Stimulated activated effector memory CD8-positive, alpha-beta T cell treated with anti-CD3 and anti-CD28 coated beads, Interleukin-12 subunit alpha, Interleukin-12 subunit beta, amount 100 ng/mL, for 72 hours (primary cell): ENCODE results near the gene CACNA2D1.

Experiments
- ATAC-seq: fragments of 150-1000 bp; cut with Tn5 transposase; 2 replicates; pipeline ENCODE4 v1.10.0; 2021
- DNase-seq, 2 donors: peaks; one replicate each; pipeline ENCODE4 v3.0.0; 2021 to 2022; ENCODE audit warnings: low spot score in 2 of 2
- H3K27ac Mint-ChIP-seq: one replicate; pipeline ENCODE4 v1.8.0; 2022; ENCODE audit warnings: mild to moderate bottlenecking, mixed read lengths
- H3K36me3 Mint-ChIP-seq: one replicate; pipeline ENCODE4 v1.8.0; 2022; ENCODE audit warnings: mild to moderate bottlenecking, mixed read lengths
- H3K4me1 Mint-ChIP-seq: one replicate; pipeline ENCODE4 v1.8.0; 2022; ENCODE audit warnings: mixed read lengths
- H3K4me3 Mint-ChIP-seq: one replicate; pipeline ENCODE4 v1.8.0; 2022; ENCODE audit warnings: mild to moderate bottlenecking, mixed read lengths
- H3K9me3 Mint-ChIP-seq: one replicate; pipeline ENCODE4 v1.8.0; 2022; ENCODE audit warnings: mixed read lengths

CACNA2D1 gene

DNA sequence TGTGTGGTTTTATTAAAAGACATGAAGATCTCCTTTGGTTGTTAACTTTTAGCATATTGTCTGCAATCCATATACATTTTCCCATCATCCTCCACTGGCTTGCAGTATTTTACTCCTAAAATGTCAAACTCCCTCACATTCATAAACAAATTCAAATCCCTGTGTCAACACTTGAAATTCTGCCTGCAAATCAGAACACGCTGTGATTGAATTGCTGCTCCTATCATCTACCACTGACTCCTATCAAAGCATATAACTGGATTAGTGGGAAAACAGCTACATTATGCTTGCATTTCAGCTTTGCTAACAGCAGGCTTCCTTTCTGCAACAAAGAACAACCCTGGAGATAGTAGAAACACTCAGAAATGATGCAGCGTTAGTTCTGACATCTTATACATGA is 392.0 kb downstream of the CACNA2D1 start:
- ATAC-seq, result no peak
- H3K9me3 Mint-ChIP-seq, result peaks cover 3% of the 10 kb centered on the region
- H3K4me1 Mint-ChIP-seq, result no peaks in the 10 kb centered on the region
- no peaks in the 10 kb centered on the region for H3K36me3 Mint-ChIP-seq
- no peak for DNase-seq
- H3K4me3 Mint-ChIP-seq, result no peak overlapping the region
- H3K27ac Mint-ChIP-seq, result no peak overlapping the region

DNA sequence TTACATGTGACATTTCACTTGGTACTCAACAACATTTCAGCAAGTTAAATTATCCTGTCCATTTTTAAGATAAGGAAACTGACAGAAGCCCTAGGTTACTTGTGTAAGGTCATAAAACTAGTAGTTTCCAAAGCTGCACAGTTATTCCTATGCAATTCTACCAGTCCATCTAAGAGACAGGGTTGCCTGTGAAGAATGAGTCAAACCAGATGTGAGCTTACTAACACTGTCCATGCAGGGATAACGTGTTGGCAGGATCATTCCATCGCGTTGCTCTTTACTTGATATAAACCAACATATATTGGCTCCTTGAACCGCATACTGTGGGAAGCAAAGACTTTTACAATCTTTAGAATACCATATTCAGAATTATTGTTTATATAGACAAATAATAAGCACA is 392.8 kb downstream of the CACNA2D1 start:
- Mint-ChIP-seq H3K4me1 (no peaks in the 10 kb centered on the region), H3K4me3 (no peak overlapping the region), H3K36me3 (no peaks in the 10 kb centered on the region), H3K27ac (no peak overlapping the region), H3K9me3 (peaks cover 3% of the 10 kb centered on the region)
- DNase-seq (no peak), ATAC-seq (no peak)

DNA sequence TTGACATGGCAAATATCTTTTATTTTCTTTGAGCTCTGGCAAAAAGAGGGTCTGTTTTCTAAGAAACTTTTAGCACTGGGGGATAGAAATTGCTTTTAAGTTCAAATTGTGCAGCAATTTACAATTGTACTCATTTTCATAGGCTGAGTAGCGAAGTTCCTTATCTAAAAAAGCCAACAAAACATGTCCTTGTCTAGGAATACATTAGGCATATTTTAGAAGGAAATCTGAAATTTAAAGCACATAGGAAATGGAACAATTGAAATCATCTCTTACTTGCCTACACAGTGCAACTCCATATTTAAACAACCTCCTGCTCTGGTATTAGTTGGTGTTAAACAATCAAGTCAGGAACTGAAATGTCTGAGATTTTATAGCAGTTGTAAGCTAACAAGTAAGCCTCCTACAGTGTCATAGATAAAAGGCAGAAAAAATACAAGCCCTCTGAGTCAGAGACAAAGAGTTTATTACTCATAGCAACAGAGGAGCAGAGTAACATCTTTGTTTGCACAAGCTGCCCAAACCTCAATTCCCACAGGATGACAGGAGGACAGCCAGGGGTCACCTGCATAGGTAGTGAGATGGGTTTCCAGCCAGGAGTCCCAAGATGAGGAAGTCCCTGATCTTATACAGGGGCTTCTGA is 393.6 kb downstream of the CACNA2D1 start:
- no peak for DNase-seq
- ATAC-seq, result no peak

DNA sequence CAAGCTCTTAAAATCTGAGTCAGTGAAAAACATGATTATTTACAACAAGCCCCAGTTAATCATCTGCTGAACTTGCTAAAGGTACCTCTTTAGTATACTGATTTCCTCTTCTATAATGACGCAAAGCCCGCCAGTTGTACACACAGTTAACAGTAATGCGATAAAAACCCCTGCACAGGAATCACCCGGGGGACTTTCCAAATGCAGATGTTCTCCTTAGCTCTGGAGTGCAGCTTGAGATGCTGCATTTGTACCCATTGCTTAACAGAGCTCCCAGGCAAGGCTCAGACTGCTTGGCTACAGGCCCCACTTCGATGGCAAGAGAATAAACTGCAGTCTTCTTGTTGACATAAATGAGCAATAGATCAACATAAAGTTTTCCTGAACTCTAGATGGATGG is 394.1 kb downstream of the CACNA2D1 start:
- no peak for ATAC-seq

More for the DNA sequence above, 393.6 kb downstream of the CACNA2D1 start:
- no peaks in the 10 kb centered on the region for H3K36me3 Mint-ChIP-seq
- no peak overlapping the region for H3K4me3 Mint-ChIP-seq
- no peak overlapping the region for H3K27ac Mint-ChIP-seq
- peaks cover 3% of the 10 kb centered on the region for H3K9me3 Mint-ChIP-seq
- no peaks in the 10 kb centered on the region for H3K4me1 Mint-ChIP-seq

DNA sequence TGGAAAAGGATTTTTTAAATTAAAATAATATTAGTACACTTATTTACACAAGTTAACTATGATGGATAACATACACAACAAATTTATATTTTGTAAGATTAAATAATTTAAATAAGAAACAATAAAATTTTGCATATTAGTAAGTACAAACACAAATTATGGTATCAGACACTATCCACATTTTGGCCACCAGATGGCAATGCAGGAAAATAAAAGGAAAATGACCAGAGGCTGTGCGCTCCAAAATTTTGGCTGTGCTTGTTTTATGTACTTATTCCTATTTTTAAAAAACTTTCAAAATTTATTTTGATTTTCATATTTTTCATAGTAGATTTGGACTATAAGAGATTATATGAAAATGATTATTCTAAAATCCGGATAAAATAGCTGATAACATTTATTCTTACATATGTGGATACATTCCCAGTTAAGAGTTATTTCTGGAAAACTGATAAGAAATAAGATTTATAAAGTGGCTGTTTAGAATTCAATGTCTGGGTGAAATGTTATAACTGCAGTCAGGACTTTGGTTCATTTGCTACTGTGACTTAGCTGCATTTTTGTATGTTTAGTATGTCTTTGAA is 399.0 kb downstream of the CACNA2D1 start:
- H3K4me1 Mint-ChIP-seq, result no peaks in the 10 kb centered on the region
- no peak overlapping the region for H3K4me3 Mint-ChIP-seq
- no peak for ATAC-seq
- no peak overlapping the region for H3K27ac Mint-ChIP-seq
- H3K36me3 Mint-ChIP-seq, result no peaks in the 10 kb centered on the region
- H3K9me3 Mint-ChIP-seq, result peaks cover 3% of the 10 kb centered on the region
- DNase-seq, result no peak

More for the DNA sequence above, 394.1 kb downstream of the CACNA2D1 start:
- H3K9me3 Mint-ChIP-seq, result peaks cover 3% of the 10 kb centered on the region
- H3K4me3 Mint-ChIP-seq, result no peak overlapping the region
- DNase-seq, result no peak
- H3K36me3 Mint-ChIP-seq, result no peaks in the 10 kb centered on the region
- H3K4me1 Mint-ChIP-seq, result no peaks in the 10 kb centered on the region
- no peak overlapping the region for H3K27ac Mint-ChIP-seq

DNA sequence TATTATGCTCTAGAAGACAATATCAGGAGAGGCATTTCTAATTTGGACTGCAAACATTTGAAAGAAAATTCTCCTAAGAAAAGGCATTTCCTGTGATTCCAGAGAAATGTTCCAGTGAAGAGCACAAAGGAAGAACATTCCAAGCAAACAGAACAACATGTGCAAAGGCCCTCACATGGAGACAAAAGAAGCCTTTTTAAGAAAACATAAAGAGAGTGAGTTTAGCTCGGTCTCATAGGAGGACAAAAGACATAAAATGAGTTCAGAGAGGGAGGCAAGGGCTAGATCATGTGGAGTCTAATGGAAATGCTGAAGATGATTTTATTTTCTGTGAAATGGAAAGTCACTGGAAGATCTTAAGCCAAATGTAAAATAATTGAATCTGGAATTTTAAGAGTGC is 404.0 kb downstream of the CACNA2D1 start:
- Mint-ChIP-seq H3K27ac (no peak overlapping the region), H3K4me1 (no peaks in the 10 kb centered on the region), H3K9me3 (no peaks in the 10 kb centered on the region), H3K4me3 (no peak overlapping the region), H3K36me3 (no peaks in the 10 kb centered on the region)
- DNase-seq (no peak), ATAC-seq (no peak)

DNA sequence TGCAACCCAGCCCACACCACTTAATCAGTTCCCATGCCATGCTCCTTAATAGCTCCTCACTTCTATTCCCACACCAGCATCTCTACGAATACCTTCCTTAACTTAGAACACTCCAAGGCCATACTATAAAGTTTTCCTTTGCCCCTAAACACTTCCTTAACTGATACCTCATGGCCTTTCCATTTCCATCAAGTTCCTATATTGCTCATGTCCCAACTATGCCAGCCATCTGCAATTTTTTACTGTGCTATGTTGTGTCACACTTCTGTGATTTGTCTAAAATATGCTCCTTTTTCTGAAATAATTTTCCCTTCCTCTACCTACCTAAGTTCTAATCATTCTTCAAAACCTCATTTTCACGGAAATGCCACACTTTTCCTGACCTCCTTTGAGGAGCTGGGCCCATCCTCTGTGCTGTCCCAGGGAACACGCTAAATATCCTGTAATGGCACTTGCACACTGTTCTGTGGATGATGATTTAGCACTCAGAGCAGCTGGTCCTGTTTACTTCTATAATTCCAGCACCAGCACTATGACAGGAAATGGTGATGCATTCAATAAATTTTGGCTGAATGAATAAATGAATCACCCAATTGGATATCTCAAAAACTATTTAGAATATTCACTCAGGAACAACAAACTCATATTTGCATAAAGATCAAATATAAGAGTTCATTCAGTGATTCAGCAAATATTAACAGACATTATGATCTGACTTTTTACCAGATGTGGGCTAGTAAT is 407.3 kb downstream of the CACNA2D1 start:
- no peak for ATAC-seq
- Mint-ChIP-seq H3K4me1 (no peaks in the 10 kb centered on the region), H3K36me3 (no peaks in the 10 kb centered on the region), H3K9me3 (no peaks in the 10 kb centered on the region), H3K27ac (no peak overlapping the region), H3K4me3 (no peak overlapping the region)
- no peak for DNase-seq

DNA sequence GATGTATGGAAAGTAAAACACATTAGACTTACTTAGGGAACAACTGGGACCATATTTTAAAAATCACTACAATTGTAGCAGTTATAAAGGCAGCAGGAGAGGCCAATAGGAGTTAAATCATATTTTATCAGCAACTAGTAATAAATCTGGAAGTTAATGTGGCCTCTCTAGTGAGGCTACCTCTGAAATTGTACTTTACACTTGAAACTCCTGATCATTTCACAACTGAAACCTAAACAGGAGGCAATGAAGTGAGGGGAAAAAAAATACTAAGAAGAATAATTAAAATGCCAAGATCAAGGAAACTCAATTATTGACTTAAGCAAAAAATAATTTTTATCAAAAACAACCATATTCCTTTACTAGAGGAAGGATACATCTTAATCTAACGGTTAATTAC is 408.1 kb downstream of the CACNA2D1 start:
- no peak overlapping the region for H3K27ac Mint-ChIP-seq
- H3K36me3 Mint-ChIP-seq, result no peaks in the 10 kb centered on the region
- DNase-seq, result no peak
- H3K4me1 Mint-ChIP-seq, result no peaks in the 10 kb centered on the region
- no peak for ATAC-seq
- no peaks in the 10 kb centered on the region for H3K9me3 Mint-ChIP-seq
- no peak overlapping the region for H3K4me3 Mint-ChIP-seq

DNA sequence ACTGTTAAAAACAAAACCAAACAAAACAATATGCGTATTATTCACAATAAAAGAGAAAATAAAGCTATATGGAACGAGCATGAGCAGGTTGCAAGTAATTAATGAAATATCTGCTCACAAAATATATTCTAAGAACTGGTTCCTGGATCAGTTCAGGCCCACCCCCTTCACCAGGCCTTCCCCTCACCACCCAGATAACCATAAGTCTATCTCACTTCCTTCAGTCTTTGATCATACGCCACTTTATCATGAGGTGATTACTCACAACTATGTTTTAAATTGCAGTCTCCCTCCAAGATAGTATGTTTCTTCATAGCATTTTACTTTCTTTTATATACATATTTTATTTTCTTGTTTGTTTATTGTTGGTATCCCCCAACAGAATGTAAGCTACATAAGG is 410.7 kb downstream of the CACNA2D1 start:
- H3K4me1 Mint-ChIP-seq, result no peaks in the 10 kb centered on the region
- DNase-seq (no peak), ATAC-seq (no peak)
- H3K9me3 Mint-ChIP-seq, result peaks cover 3% of the 10 kb centered on the region
- H3K4me3 Mint-ChIP-seq, result no peak overlapping the region
- no peaks in the 10 kb centered on the region for H3K36me3 Mint-ChIP-seq
- no peak overlapping the region for H3K27ac Mint-ChIP-seq

DNA sequence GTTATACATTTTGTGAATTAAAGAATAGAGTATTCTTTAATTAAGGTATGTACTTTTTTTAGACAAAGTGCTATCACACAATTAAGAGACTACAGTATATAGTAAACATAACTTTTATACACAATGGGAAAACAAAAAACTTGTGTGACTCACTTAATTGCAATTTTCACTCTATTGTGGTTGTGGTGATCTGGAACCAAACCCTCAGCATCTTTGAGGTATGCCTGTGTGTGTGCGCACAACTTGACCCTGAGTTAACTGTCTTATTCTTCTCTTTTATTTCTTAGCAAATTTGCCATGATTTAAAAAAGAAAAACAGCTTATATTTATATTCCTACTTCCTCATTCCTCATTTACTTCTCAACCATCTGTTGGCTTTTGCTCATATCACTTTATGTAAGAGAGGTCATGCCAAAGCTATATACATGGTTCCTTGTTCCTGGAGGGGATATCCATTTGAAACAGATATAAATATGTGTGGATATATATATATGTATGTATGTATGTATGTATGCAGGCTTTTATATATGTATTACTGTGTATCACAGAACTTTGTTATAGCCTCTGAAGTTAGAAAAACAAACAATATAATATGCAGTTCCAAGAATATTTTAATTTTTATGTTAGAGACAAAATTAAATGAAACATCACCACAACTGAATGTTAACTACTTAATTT is 414.2 kb downstream of the CACNA2D1 start:
- ATAC-seq, result no peak
- peaks cover 9% of the 10 kb centered on the region for H3K9me3 Mint-ChIP-seq
- H3K27ac Mint-ChIP-seq, result no peak overlapping the region
- no peaks in the 10 kb centered on the region for H3K4me1 Mint-ChIP-seq
- H3K4me3 Mint-ChIP-seq, result no peak overlapping the region
- H3K36me3 Mint-ChIP-seq, result no peaks in the 10 kb centered on the region
- DNase-seq, result no peak

DNA sequence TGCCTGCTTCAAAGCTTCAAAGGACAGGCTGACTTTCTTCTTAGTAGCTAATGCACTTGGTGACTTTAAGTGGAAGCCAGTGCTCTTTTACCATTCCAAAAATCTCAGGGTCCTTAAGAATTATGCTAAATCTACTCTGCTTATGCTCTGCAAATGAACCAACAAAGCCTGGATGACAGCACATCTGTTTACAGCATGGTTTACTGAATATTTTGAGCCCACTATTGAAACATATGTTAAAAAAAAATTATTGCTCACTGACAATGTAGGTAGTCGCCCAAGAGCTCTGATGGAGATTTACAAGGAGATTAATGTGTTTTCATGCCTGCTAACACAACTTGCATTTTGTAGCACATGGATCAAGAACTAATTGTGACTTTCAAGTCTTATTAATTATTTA is 415.5 kb downstream of the CACNA2D1 start:
- ATAC-seq (no peak), DNase-seq (no peak)
- Mint-ChIP-seq H3K9me3 (peaks cover 11% of the 10 kb centered on the region), H3K27ac (no peak overlapping the region), H3K4me1 (no peaks in the 10 kb centered on the region), H3K4me3 (no peak overlapping the region), H3K36me3 (no peaks in the 10 kb centered on the region)

DNA sequence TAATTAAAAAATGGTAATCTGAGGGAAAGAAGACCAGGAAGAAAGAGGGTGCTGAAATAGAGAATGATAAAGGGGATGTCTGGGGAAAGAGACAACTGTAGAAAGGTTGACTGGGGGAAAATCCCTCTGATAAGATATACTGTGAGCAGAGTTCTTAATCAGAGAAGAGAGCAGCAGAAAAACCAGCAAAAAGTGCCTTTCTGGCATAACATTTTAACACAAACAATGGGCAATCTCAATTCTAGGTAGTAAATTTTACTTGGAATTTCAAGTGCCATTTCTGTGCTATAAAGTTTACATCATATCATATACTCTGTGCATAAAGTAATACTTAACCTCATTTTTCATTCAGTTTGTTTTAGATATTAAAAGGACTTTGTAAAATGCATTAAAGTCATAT is 421.9 kb downstream of the CACNA2D1 start:
- H3K36me3 Mint-ChIP-seq, result no peaks in the 10 kb centered on the region
- H3K4me3 Mint-ChIP-seq, result no peak overlapping the region
- no peaks in the 10 kb centered on the region for H3K4me1 Mint-ChIP-seq
- DNase-seq (no peak), ATAC-seq (no peak)
- H3K27ac Mint-ChIP-seq, result no peak overlapping the region
- peaks cover 8% of the 10 kb centered on the region for H3K9me3 Mint-ChIP-seq

DNA sequence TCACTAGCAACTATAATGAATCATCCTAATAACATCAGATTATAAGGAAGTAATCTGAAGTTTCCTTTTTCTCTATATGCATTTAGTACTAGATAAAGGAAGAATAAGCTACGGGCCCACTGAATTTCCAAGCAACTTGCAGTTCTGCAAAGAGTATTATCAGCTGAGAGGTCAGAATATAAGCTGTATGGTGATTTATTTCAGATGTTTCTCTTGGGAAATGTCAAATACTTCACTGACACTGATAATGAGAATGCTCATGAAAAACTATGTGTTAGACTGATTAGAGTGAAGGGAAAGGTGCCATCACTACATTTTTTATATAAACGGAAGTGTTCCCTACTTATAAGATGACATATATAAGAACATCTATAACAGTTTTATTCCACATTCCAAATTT is 422.5 kb downstream of the CACNA2D1 start:
- no peak overlapping the region for H3K27ac Mint-ChIP-seq
- H3K36me3 Mint-ChIP-seq, result no peaks in the 10 kb centered on the region
- no peak for DNase-seq
- ATAC-seq, result no peak
- H3K4me1 Mint-ChIP-seq, result no peaks in the 10 kb centered on the region
- H3K4me3 Mint-ChIP-seq, result no peak overlapping the region
- H3K9me3 Mint-ChIP-seq, result peaks cover 8% of the 10 kb centered on the region

DNA sequence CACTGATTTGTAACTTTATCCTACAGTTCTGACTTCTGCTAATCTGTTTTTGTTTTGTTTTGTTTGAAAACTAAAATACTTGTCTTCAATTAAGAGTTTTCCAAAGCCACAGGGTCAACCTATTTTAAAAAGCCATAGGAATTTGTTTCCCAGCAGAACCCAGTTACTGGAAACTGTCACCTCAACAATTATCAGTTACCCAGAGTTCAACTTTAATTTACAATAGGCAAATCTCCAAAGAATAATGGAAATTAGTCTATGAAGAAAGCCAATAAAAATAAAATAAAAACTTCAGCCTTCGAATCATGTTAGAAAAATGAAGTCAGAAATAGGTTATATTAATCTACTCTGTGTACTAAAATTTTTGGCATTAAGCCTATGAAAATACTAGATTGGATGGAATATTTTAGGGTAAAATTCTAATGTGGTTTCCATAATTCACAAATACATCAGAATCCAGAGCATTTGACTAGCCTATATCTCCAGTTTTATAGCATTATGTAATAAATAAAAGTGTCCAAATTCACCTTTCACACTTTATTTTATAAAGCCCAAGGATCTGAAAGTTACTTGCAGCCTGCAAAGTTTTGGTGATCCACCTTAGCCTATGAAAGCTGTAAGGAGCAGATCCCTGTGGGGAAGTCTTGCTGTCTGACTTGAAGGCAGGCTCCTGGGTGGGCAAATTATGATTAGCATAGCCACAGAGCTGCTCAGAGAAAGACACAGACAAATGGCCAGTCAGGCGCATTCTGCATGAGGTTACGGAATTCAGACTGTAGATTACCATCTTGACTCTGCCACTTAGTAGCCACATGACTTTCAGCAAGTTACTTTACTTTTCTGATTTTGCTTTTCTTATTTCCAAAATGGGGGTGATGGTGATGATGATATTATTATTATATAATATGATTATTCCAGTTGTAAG is 423.8 kb downstream of the CACNA2D1 start:
- H3K36me3 Mint-ChIP-seq, result no peaks in the 10 kb centered on the region

DNA sequence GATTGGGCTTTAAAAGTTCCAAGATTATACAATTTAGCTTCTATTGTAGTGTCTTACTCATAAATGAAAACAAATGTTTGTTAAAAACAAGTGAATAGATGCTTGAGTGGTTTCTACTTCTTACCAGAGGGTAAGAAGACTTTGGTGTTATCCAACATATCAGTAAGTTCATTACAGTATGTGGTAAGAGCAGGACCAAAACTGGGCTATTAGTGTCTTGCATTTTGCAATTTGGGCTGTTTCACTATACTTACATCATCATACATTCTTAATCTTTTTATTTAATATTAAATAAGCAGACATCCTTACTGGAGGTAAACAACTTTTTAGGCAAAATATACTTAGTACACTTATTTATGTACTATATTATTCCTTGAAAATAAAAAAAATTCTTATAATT is 425.4 kb downstream of the CACNA2D1 start:
- DNase-seq (no peak), ATAC-seq (no peak)
- H3K9me3 Mint-ChIP-seq, result no peaks in the 10 kb centered on the region
- H3K36me3 Mint-ChIP-seq, result no peaks in the 10 kb centered on the region
- no peaks in the 10 kb centered on the region for H3K4me1 Mint-ChIP-seq
- no peak overlapping the region for H3K4me3 Mint-ChIP-seq
- no peak overlapping the region for H3K27ac Mint-ChIP-seq

More for the DNA sequence above, 423.8 kb downstream of the CACNA2D1 start:
- no peak overlapping the region for H3K4me3 Mint-ChIP-seq
- ATAC-seq, result no peak
- H3K9me3 Mint-ChIP-seq, result peaks cover 2% of the 10 kb centered on the region
- H3K27ac Mint-ChIP-seq, result no peak overlapping the region
- H3K4me1 Mint-ChIP-seq, result no peaks in the 10 kb centered on the region
- DNase-seq, result no peak
